Gastrocnemius medialis (tissue), 4 donors: ENCODE data around the gene CXCR4.

ENCODE experiments used
- CTCF ChIP-seq, 5 experiments: fragments of 450-650 bp in 3 of 5; fragments of 200-600 bp in 2 of 5; sonication (generic) in 2 of 5; IDR thresholded peaks in 4 of 5; conservative IDR thresholded peaks in 1 of 5; 1 replicate in 4 of 5; 2 replicates in 1 of 5; pipeline ENCODE4 v1.5.1; 2016 to 2019; ENCODE audit warnings: antibody characterized with exemption in 5 of 5, mild to moderate bottlenecking in 3 of 5, moderate library complexity in 3 of 5
- POLR2A ChIP-seq, 2 donors: fragments of 450-650 bp; IDR thresholded peaks; one replicate each; pipeline ENCODE4 v1.6.1; 2017; ENCODE audit warnings: antibody characterized with exemption in 2 of 2, mild to moderate bottlenecking in 2 of 2, moderate library complexity in 2 of 2

GRCh38 chr2:136115183-136115761 lies 2.7 kb downstream of the CXCR4 start:
- TF ChIP-seq CTCF (IDR thresholded peaks at IDR 0.05 in 4 of 5, conservative IDR thresholded peaks at IDR 0.05 in 1 of 5) (no peak), POLR2A (IDR thresholded peaks at IDR 0.05) (no peak)
